Retinal pigment epithelial cell (primary cell): ENCODE data around the gene ELP5.

Experiments used
- DNase-seq: peaks from one replicate; pipeline ENCODE4 v3.0.0-alpha.2; 2010; ENCODE audit warnings: low read depth
- H3K4me3 ChIP-seq: 2 replicates; pipeline ENCODE4 v1.5.1; 2011; ENCODE audit warnings: mild to moderate bottlenecking, low read length, control low read depth, moderate library complexity
- CTCF ChIP-seq: conservative IDR thresholded peaks from 2 replicates; pipeline ENCODE4 v1.5.1; 2011; ENCODE audit warnings: low read depth, low read length, control low read depth, inconsistent platforms

ELP5 gene

GRCh38 chr17:7250695-7251627, 1.1 kb upstream of the ELP5 start:
- TF ChIP-seq CTCF, result no peak
- no peak for DNase-seq
- peak overlapping the region; percentile 89 for H3K4me3 ChIP-seq

- TF ChIP-seq CTCF, result no peak
- peak; percentile 99 for DNase-seq
- H3K4me3 ChIP-seq, result peak within 1 kb of the TSS; percentile 89
These were observed 297 bp upstream of the ELP5 start, which contains the start of gene CTDNEP1 for GRCh38 chr17:7251661-7252175. Gene CTDNEP1 (minus strand): TSS chr17:7251734. CDS start chr17:7251296, 438 bp downstream.

GRCh38 chr17:7253082-7253481, 1.1 kb downstream of the ELP5 start:
- no peak for DNase-seq
- H3K4me3 ChIP-seq, result peak overlapping the region; percentile 89
- no peak for TF ChIP-seq CTCF

GRCh38 chr17:7254511-7254910, 2.5 kb downstream of the ELP5 start:
- no peak overlapping the region for H3K4me3 ChIP-seq
- no peak for DNase-seq
- no peak for TF ChIP-seq CTCF

GRCh38 chr17:7256766-7257456, 4.9 kb downstream of the ELP5 start:
- no peak overlapping the region for H3K4me3 ChIP-seq
- no peak for TF ChIP-seq CTCF
- no peak for DNase-seq

GRCh38 chr17:7258731-7259554, 6.9 kb downstream of the ELP5 start:
- H3K4me3 ChIP-seq, result no peak overlapping the region
- DNase-seq, result no peak
- TF ChIP-seq CTCF, result no peak
